Stimulated activated CD8-positive, alpha-beta memory T cell treated with anti-CD3 and anti-CD28 coated beads, Interleukin-12 subunit alpha, Interleukin-12 subunit beta, amount 100 ng/mL, for 24 hours (primary cell): ENCODE data around the gene MROH2A.

Experiments
- DNase-seq: peaks from one replicate; pipeline ENCODE4 v3.0.0-alpha.2; 2020; ENCODE audit errors: extremely low read depth

Gene MROH2A

GRCh38 chr2:233801357-233802131, 23.4 kb downstream of the MROH2A start:
- DNase-seq, result no peak

GRCh38 chr2:233802132-233802815, 24.1 kb downstream of the MROH2A start:
- DNase-seq, result no peak

DNA sequence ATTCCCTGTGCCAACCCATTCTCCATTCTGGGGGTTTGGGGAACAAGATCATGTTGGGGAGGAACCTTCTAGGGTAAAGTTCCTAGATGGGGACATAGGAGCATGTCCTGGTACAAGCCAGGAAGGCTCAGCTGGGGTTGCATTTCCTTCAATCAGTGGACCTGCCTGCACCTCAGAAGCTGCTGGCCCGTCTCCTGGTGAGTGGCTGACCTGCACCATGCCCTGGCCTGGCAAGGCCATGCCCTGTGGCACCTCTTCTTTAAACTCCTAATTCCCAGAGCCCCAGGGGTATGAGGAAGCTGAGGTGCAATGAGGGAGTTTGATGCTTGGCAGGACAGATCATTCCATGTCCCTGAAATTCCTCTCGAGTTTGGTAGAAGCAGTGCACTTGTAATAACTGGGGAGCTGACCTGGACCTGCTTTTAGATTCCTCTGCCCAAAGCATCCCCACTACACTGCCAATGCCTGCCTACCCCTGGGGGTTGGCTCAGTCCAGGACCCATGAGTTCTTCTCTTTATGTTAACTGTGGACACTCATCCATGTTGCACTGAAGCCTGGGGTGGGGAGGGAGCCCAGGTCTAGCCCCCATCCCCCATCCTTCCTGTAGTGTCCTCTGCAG, 25.3 kb downstream of the MROH2A start:
- DNase-seq, result no peak

DNA sequence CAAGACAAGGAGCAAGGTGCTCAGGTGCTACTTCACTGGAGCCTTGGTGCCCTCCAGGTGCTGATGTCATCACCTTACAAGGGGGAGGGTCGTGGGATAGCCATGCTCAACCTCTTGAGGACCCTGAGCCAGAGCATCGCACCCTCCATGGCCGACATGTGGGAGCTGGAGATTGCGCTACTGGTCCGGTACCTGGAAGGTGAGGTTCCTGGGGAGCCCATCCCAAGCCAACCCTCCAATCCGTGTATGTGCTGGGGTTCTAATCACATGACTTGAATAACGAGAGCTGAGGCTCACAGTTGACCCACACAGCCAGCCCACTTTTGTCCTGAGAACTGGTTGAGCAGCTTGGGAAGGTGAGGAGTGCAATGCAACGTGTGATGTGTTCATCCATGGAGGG, 25.9 kb downstream of the MROH2A start:
- DNase-seq, result no peak

DNA sequence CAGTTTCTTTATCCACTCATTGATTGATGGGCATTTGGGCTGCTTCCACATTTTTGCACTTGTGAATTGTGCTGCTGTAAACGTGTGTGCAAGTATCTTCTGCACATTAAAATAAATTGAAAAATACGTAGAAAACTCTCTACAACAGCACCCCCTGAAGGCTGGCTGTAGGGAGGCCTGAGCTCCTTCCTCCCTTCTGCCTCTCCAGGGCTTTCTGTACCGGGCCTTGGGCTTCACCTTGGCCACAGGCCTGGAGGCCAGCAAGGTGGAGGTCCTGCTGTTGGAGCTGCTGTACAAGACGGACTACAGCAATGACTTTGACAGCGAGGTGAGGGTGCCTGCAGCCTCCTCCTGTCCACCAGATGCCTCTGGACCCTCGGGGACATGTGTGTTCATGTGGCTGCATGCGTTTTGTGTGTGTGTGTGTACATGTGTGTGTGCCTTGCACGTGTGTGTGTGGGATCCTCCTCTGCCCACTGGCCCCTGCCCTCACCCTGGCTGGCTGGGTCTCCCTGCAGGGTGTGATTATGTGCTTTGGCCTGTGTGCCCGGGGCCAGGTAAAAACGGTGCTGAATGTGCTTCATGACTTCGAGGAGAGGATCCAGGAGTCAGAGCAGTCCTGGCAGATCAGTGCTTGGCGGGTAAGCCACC, 29.2 kb downstream of the MROH2A start:
- DNase-seq, result no peak

DNA sequence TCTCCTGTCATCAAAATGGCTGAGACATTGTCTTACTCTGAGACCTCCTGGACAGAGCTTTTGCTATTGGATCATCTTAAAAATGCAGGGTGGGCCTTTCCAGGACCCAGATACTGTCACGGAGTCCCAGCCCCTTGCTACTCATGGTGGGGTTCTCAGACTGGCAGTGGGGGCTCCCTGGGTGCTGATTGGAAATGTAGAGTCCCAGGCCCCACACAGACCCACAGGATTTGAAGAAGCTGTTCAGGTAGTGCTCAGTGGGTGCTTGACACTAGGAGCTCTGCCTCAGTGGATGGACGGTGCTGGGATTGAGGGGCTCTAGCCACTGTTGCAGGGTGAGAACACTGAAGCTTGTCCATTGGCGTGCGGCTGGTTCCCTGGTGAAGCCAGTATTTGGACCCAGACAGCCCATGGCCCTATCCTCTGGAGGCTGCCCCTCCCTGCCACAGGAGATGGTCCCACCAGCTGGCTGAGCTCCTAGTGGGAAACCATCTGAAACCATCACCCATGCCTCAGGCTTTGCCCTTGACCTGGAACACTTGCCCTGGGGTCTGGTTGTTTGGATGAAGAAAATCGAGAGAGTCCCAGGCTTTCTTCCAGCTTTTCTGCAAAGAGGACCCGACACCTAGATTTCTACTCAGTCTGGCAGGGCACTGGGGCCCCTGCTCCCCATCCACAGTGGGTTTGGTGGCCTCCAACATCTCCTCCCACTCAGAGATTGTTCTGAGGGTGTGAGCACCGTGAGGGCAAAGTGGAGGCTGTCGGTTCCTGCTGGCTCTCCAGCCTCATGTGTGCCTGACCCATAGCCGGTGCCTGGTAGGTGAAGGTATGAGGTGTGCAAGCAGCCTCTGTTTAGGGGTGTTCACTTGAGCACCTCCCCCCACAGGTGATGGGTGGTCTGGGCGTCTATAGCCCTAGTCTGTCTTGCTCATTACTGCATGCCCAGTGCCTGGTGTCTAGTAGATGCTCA, 30.1 kb downstream of the MROH2A start:
- no peak for DNase-seq

- no peak for DNase-seq
Measured at GRCh38 chr2:233810385-233810784, 32.3 kb downstream of the MROH2A start.

- no peak for DNase-seq
Measured at GRCh38 chr2:233811087-233811486, 33.0 kb downstream of the MROH2A start.

- DNase-seq, result no peak
Measured at GRCh38 chr2:233811732-233812131, 33.6 kb downstream of the MROH2A start.

DNA sequence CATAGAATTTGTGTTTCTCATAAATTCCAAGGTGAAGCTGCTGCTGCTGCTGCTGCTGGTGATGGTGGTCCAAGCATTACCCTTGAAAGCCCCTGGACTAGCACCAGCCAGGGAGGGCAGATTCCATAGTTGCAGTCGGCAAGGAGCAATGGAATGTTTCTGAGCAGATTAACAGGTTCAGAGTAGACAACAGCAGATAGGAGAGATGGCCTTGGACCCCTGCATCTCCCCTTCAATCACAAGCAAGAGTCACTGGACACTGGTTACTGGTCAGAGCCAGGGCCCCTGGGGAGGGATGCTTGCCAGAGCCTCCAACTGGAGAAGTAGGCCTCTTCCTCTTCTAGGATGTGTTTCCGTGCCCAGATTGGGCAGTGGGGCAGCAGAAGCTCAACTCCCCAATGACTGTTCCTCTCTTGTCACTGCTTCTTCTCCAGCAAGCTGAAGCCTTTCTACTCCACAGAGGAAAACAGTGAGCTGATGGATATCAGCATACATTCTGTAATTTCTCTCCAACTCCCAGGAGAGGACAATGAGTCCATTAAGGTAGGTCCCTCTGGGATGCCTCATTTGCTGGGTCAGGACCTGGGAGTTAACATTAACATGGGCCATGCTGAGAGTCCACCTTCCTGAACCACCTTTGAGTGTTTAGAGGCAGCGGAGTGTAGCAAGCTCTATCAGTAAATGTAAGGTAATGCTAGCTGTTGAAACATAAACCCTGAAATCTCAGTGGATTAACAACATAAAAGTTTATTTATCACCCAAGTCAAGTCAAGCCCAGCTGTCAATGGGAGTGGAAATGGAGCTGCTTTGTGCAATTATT, 35.3 kb downstream of the MROH2A start:
- DNase-seq, result no peak

DNA sequence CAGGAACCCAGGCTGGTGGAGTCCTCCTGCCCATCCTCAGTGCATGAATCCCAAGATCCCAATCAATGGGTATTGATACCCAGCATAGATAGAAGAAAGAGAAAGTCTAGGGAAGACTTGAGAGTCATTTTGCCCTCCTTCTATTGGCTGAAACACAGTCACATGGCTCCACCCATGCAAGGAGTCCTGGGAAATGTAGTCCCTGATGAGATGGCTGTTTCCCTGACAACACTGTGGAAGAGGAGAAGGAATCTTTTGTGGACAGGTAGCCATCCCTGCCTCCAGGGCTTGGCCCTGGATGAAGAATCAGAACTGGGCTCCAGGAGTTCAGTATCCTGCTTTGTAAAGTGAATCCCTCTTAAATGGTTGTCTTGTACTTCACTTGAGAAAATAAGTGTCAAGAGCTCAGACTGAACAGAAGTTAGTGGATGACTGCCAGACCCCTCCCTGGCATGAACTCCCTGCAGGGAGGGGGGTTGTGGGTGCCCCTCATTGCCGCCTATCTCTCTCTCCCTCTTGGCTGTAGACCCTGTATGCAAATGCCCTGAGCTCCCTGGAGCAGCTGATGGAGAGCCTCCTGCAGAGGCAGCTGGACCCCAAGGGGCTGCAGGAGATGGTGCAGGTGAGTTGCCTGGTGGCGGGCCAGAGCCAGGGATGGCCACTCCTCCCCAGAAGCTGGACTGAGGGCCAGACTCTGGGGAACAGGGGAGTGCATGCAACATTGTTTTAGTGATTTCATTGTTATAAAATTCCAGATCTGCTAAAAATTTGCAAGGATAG, 36.1 kb downstream of the MROH2A start:
- DNase-seq, result no peak

- DNase-seq, result no peak
Measured at GRCh38 chr2:233815861-233816260, 37.7 kb downstream of the MROH2A start.

DNA sequence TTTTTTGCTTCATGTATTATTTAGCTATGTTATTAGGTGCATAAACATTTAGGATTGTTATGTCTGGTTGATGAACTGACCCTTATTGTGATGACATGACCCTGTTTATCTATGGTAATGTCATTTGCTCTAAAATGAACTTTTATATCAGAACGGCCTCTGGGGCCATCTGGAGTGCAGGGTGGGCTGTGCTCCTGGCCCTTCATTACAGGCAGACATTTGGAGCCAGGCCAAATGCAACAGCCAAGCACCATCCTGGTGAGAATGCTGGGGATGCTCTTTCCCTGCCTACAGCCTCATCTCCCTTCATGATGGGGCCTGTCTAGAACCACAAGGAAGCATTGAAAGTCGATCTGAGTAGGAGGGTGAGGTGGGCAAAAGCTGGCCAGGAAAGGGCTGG, 38.2 kb downstream of the MROH2A start:
- no peak for DNase-seq

GRCh38 chr2:233816771-233817170, 38.6 kb downstream of the MROH2A start:
- DNase-seq, result no peak

GRCh38 chr2:233817361-233817911, 39.3 kb downstream of the MROH2A start:
- no peak for DNase-seq

DNA sequence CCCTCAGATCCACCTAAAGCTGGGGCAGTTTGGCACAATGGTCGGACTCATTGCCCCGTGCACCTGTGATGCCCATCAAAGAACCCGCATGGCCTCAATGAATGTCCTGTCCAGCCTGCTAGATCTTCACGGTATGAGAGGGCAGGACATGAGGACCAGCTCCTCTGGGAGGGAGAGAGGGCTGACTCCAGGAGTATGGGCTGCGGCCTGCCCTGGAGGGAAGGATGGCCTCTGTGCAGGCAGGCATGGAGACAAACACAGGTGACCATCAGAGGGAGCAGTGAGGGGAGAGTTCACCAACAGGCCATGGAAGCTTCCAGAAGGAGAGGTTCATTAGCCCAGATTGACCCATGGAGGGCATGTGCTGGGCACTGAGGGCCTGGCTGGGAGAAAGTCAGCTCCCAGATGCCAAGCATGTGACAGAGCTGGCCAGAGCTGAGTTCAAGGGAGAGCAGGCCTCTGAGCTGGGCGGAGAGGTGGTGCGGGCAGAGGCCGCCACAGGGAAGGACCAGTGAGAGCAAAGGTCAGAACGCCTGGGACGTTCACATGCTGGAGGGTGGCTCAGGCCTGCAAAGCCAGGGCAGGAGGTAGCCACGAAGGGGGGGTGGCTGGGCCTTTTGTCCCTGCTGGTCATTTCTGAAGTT, 40.0 kb downstream of the MROH2A start:
- no peak for DNase-seq

- no peak for DNase-seq
Measured at GRCh38 chr2:233818639-233819621, 40.8 kb downstream of the MROH2A start.
